Transverse colon (tissue), 4 donors: Measurements from ENCODE around the gene PKP1. TPM values are rescaled to one million over a fixed set of nuclear protein-coding genes. Genes with fewer than 3 reads are reported as not detected.

Experiments
- DNase-seq: peaks from one replicate; pipeline ENCODE4 v3.0.0-alpha.2; 2019
- H3K27ac ChIP-seq, 4 donors: fragments of 200-600 bp; sonication (generic); 2 replicates each; pipeline ENCODE4 v1.5.1; 2016 to 2018; ENCODE audit warnings: inconsistent platforms in 4 of 4
- H3K27me3 ChIP-seq: fragments of 200-600 bp; sonication (generic); 2 replicates; pipeline ENCODE4 v1.5.1; 2017; ENCODE audit warnings: inconsistent platforms
- H3K36me3 ChIP-seq, 4 donors: fragments of 200-600 bp; sonication (generic); 2 replicates each; pipeline ENCODE4 v1.5.1; 2017 to 2019; ENCODE audit warnings: inconsistent platforms in 4 of 4
- H3K4me1 ChIP-seq, 4 donors: fragments of 200-600 bp; sonication (generic); 2 replicates each; pipeline ENCODE4 v1.5.1; 2017 to 2020; ENCODE audit warnings: inconsistent platforms in 4 of 4
- H3K4me3 ChIP-seq, 4 donors: fragments of 200-600 bp; sonication (generic); 1 replicate in 1 of 4; 2 replicates in 3 of 4; pipeline versions ENCODE4 v1.5.1 to v1.6.1; 2017 to 2019; ENCODE audit warnings: inconsistent platforms in 4 of 4
- H3K9me3 ChIP-seq, 2 donors: fragments of 200-600 bp; sonication (generic); 2 replicates each; pipeline ENCODE4 v1.5.1; 2017 to 2019; ENCODE audit warnings: inconsistent platforms in 2 of 2
- EP300 ChIP-seq: sonication (generic); formaldehyde crosslinking; IDR thresholded peaks from one replicate; pipeline ENCODE4 v1.6.1; 2017; ENCODE audit warnings: antibody characterized with exemption, low read depth
- POLR2A ChIP-seq: fragments of 450-650 bp; IDR thresholded peaks from one replicate; pipeline ENCODE4 v1.6.1; 2016; ENCODE audit warnings: antibody characterized with exemption, mild to moderate bottlenecking, moderate library complexity
- POLR2AphosphoS5 ChIP-seq, 3 donors: sonication (generic); formaldehyde crosslinking; IDR thresholded peaks; one replicate each; pipeline ENCODE4 v1.6.1; 2016; ENCODE audit warnings: antibody characterized with exemption in 3 of 3
- WGBS, 2 donors: methylation state at CpG; one replicate each; pipeline ENCODE4 v1.1.5; 2018; ENCODE audit warnings: low coverage in 1 of 2; 5-methylcytosine and 5-hydroxymethylcytosine counted together
- in situ Hi-C, 4 donors: fragments of 200-750 bp; cut with MboI; loops; one replicate each; pipeline versions ENCODE4 v1.15.0 to v1.15.1; 2017; ENCODE audit warnings: low sequenced_read_pairs in 3 of 4, low pct_ligation_motif_present in 1 of 4, low pct_unique_long_range_greater_than_20kb in 1 of 4
- intact Hi-C: fragments of 100-400 bp; cut with DNase I; formaldehyde crosslinking; loops from one replicate; pipeline ENCODE4 v1.15.1; 2023; ENCODE audit warnings: low total_unique reads
- total RNA-seq, 4 donors: library from RNA; depleted of rRNA; stranded (reverse); fragments of >200 nt; gene quantifications; one replicate each; pipeline ENCODE4 v1.1.0, GENCODE V29; 2016
- TF ChIP-seq, protein P1 (sequence below), 5 experiments: fragments of 200-600 bp in 3 of 5; fragments of 450-650 bp in 2 of 5; sonication (generic) in 3 of 5; IDR thresholded peaks; 1 replicate in 2 of 5; 2 replicates in 3 of 5; pipeline ENCODE4 v1.5.1; 2016 to 2017; ENCODE audit warnings: antibody characterized with exemption in 5 of 5, inconsistent platforms in 3 of 5, mild to moderate bottlenecking in 2 of 5, moderate library complexity in 1 of 5

Gene PKP1
- total RNA-seq, 4 donors from 2014 or later: 0.14 to 0.32 TPM; not detected in 2

DNA sequence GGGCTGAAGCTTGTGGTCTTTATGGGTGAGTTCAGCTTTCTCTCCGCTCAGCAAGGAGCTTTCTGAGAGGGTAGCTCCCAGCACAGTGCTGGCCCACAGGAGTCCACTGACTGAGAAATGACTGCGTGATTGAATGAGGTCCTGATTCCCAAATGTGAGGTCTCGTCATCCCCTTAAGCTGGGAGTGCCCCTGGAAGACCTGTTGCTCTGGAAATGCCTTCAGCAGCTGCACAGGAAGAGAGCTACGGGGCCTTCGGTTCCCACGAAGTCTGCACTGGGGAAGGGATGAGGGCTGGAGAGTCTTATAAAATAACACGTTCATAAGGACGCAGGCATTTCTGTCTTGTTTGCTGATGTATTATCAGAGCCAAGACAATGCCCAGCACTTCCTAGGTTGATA is 80.2 kb downstream of the PKP1 start:
- no peak for TF ChIP-seq POLR2AphosphoS5 (IDR thresholded peaks at IDR 0.05)
- TF ChIP-seq EP300: no peak
- TF ChIP-seq, protein P1, sequence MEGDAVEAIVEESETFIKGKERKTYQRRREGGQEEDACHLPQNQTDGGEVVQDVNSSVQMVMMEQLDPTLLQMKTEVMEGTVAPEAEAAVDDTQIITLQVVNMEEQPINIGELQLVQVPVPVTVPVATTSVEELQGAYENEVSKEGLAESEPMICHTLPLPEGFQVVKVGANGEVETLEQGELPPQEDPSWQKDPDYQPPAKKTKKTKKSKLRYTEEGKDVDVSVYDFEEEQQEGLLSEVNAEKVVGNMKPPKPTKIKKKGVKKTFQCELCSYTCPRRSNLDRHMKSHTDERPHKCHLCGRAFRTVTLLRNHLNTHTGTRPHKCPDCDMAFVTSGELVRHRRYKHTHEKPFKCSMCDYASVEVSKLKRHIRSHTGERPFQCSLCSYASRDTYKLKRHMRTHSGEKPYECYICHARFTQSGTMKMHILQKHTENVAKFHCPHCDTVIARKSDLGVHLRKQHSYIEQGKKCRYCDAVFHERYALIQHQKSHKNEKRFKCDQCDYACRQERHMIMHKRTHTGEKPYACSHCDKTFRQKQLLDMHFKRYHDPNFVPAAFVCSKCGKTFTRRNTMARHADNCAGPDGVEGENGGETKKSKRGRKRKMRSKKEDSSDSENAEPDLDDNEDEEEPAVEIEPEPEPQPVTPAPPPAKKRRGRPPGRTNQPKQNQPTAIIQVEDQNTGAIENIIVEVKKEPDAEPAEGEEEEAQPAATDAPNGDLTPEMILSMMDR (IDR thresholded peaks at IDR 0.05): no peak
- TF ChIP-seq POLR2A: no peak

DNA sequence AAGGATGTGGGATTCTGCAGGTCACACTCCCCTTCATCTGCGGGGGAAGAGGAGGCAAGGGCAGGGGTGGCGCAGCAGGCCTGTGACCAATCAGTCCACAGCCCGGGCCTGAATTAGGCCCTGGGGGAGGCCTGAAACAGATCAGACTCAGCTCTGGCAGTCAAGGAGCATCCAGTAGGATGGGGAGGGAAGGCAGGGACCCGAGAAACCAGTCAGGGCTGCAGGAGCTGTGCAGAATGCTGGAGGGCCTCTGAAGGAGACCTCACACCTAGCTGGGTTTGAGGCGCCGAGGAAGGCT is 81.5 kb downstream of the PKP1 start:
- WGBS, 2 donors: 86% methylated on average over 6 of the region's 6 CpGs; no CpG with 5 or more reads in 1 of the 2 donors

More for the DNA sequence above, 80.2 kb downstream of the PKP1 start:
- H3K36me3 ChIP-seq: no peaks in the 10 kb centered on the region
- intact Hi-C loops (loop anchor here (5.0 kb wide), 1 partner anchor 111 kb away; no protein-coding TSS in a partner anchor), in situ Hi-C loops (loop anchor here in 2 of 4 donors (25.0 kb wide), 1 partner anchor 101 kb away; no protein-coding TSS in a partner anchor)
- H3K4me3 ChIP-seq: no peak overlapping the region
- H3K4me1 ChIP-seq: no peaks in the 10 kb centered on the region
- H3K27ac ChIP-seq: no peak overlapping the region
- DNase-seq: no peak
- WGBS, 2 donors: 79 to 93% methylated on average over 7 to 8 of the region's 8 CpGs
- H3K27me3 ChIP-seq: no peaks in the 10 kb centered on the region
- no peaks in the 10 kb centered on the region for H3K9me3 ChIP-seq

DNA sequence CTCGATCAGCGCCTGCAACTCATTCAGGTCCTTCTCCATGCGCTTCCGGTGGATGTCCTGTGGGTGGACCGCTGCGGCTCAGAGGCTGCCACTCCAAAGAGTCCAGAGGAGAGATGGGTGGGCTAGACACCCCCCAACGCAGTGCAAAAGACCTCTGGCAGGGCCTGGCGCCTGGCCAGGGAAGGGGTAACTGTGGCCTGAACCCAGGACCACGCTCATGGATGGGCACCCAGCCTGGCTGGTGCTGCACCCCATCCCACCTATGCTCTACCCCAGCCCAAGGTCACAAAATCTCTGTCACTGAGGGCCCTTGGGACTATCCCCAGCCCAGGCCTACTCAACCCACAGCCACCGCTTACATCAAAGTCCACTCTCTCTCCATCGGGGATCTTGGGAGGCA is 81.9 kb downstream of the PKP1 start:
- in situ Hi-C loops: loop anchor here in 2 of 4 donors (25.0 kb wide), 1 partner anchor 103 kb away; no protein-coding TSS in a partner anchor
- Histone ChIP-seq H3K9me3 (no peaks in the 10 kb centered on the region), H3K27ac (no peak overlapping the region), H3K36me3 (no peaks in the 10 kb centered on the region), H3K4me1 (no peaks in the 10 kb centered on the region), H3K4me3 (no peak overlapping the region), H3K27me3 (peaks cover 7% of the 10 kb centered on the region)
- no peak for DNase-seq
- intact Hi-C loops: no loop called here
- TF ChIP-seq POLR2AphosphoS5 (IDR thresholded peaks at IDR 0.05): no peak
- TF ChIP-seq POLR2A: no peak
- TF ChIP-seq, protein P1 (IDR thresholded peaks at IDR 0.05): no peak
- no peak for TF ChIP-seq EP300
- 75% methylated on average over 11 of the region's 11 CpGs; no CpG with 5 or more reads in 1 of the 2 donors for WGBS, 2 donors

More for the DNA sequence above, 81.5 kb downstream of the PKP1 start:
- H3K4me1 ChIP-seq: no peaks in the 10 kb centered on the region
- no peaks in the 10 kb centered on the region for H3K36me3 ChIP-seq
- no peak for DNase-seq
- intact Hi-C loops (loop anchor here (5.0 kb wide), 1 partner anchor 112 kb away; no protein-coding TSS in a partner anchor), in situ Hi-C loops (loop anchor here in 2 of 4 donors (25.0 kb wide), 1 partner anchor 102 kb away; no protein-coding TSS in a partner anchor)
- no peaks in the 10 kb centered on the region for H3K9me3 ChIP-seq
- no peak overlapping the region for H3K27ac ChIP-seq
- peaks cover 7% of the 10 kb centered on the region for H3K27me3 ChIP-seq
- no peak overlapping the region for H3K4me3 ChIP-seq
- TF ChIP-seq, protein P1 (IDR thresholded peaks at IDR 0.05): no peak
- TF ChIP-seq EP300: no peak
- TF ChIP-seq POLR2A: no peak
- TF ChIP-seq POLR2AphosphoS5 (IDR thresholded peaks at IDR 0.05): no peak

DNA sequence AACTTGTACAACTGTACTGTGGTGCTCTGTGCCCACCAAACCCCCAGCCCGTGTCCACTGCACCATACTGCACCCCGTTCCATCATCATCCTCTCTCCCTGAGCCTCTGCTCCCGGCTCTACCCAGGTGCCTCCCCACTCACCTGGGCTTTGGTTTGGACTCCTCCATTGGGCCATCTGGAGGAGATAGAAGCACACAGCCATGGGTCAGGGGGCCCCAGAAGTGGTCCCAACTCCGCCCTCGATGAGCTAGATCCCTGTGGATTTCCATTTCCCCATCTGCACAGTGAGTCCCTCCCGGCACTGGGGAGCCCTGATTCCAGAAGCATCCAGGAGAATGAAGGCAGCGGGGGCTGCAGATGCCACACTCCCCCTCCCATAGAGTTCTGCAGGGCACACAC is 83.4 kb downstream of the PKP1 start:
- intact Hi-C loops (no loop called here), in situ Hi-C loops (loop anchor here in 2 of 4 donors (25.0 kb wide), 1 partner anchor 104 kb away; no protein-coding TSS in a partner anchor)
- TF ChIP-seq EP300 (no peak), POLR2AphosphoS5 (IDR thresholded peaks at IDR 0.05) (no peak), POLR2A (no peak)
- TF ChIP-seq, protein P1 (IDR thresholded peaks at IDR 0.05): no peak
- Histone ChIP-seq H3K27me3 (peaks cover 7% of the 10 kb centered on the region), H3K36me3 (no peaks in the 10 kb centered on the region), H3K4me3 (no peak overlapping the region), H3K27ac (no peak overlapping the region), H3K9me3 (no peaks in the 10 kb centered on the region), H3K4me1 (no peaks in the 10 kb centered on the region)
- no peak for DNase-seq
- 65% methylated on average over 7 of the region's 7 CpGs; no CpG with 5 or more reads in 1 of the 2 donors for WGBS, 2 donors
